ENCODE data around the gene HEPHL1.
"Not testable (repeated sequence)": the region's sequence is repeated elsewhere in the genome, so short reads cannot be mapped to it uniquely, and the experiment has no call there.

The HEPHL1 gene

GRCh38 chr11:94020777-94021481 is at the start of gene HEPHL1:
HEPHL1 (plus strand) TSS chr11:94021354; CDS start chr11:94021369, 15 bp downstream.
- no peak for DNase-seq

- no peak for DNase-seq
These were observed 48.4 kb upstream of the HEPHL1 start for GRCh38 chr11:93972790-93973189.

- not testable (repeated sequence) for DNase-seq
These were observed 47.7 kb upstream of the HEPHL1 start for GRCh38 chr11:93973322-93974051.

GRCh38 chr11:93974759-93975158 is 46.4 kb upstream of the HEPHL1 start:
- DNase-seq = no peak

- DNase-seq = not testable (repeated sequence)
These were observed 44.4 kb upstream of the HEPHL1 start for GRCh38 chr11:93976577-93977254.

GRCh38 chr11:93983542-93984195 is 37.5 kb upstream of the HEPHL1 start:
- no peak for DNase-seq

GRCh38 chr11:93984196-93984567 is 37.0 kb upstream of the HEPHL1 start:
- no peak for DNase-seq

- DNase-seq = no peak
These were observed 36.2 kb upstream of the HEPHL1 start for GRCh38 chr11:93984936-93985335.

- no peak for DNase-seq
These were observed 34.4 kb upstream of the HEPHL1 start for GRCh38 chr11:93986716-93987115.

- no peak for DNase-seq
These were observed 32.7 kb upstream of the HEPHL1 start for GRCh38 chr11:93988455-93988854.

- DNase-seq = no peak
These were observed 32.2 kb upstream of the HEPHL1 start for GRCh38 chr11:93988912-93989311.

GRCh38 chr11:93993747-93994146 is 27.4 kb upstream of the HEPHL1 start:
- no peak for DNase-seq

GRCh38 chr11:93997741-93998140 is 23.4 kb upstream of the HEPHL1 start:
- no peak for DNase-seq

GRCh38 chr11:94000659-94001058 is 20.5 kb upstream of the HEPHL1 start:
- no peak for DNase-seq

- DNase-seq = no peak
These were observed 18.9 kb upstream of the HEPHL1 start for GRCh38 chr11:94002226-94002625.

GRCh38 chr11:94007426-94007825 is 13.7 kb upstream of the HEPHL1 start:
- DNase-seq = no peak

GRCh38 chr11:94007906-94008305 is 13.2 kb upstream of the HEPHL1 start:
- DNase-seq = no peak

GRCh38 chr11:94010136-94010535 is 11.0 kb upstream of the HEPHL1 start:
- DNase-seq = no peak

GRCh38 chr11:94011478-94011877 is 9.7 kb upstream of the HEPHL1 start:
- no peak for DNase-seq

- no peak for DNase-seq
These were observed 3.7 kb upstream of the HEPHL1 start for GRCh38 chr11:94017446-94017845.

- DNase-seq = no peak
These were observed 2.4 kb upstream of the HEPHL1 start for GRCh38 chr11:94018721-94019120.

- no peak for DNase-seq
These were observed 2.7 kb downstream of the HEPHL1 start for GRCh38 chr11:94023856-94024255.

- no peak for DNase-seq
These were observed 3.4 kb downstream of the HEPHL1 start for GRCh38 chr11:94024547-94024946.

Measured in stimulated activated CD4-positive, alpha-beta T cell treated with anti-CD3 and anti-CD28 coated beads, Interleukin-12 subunit alpha, Interleukin-12 subunit beta, amount 100 ng/mL, for 4 hours (primary cell).